Tibial nerve (tissue), 4 donors: Measurements from ENCODE around the gene AREL1. TPM values are rescaled to one million over a fixed set of nuclear protein-coding genes. Genes with fewer than 3 reads are reported as not detected.

Source experiments
- DNase-seq, 2 donors: peaks; one replicate each; pipeline ENCODE4 v3.0.0-alpha.2; 2019; ENCODE audit warnings: low spot score in 2 of 2
- H3K27ac ChIP-seq, 4 donors: fragments of 200-600 bp; sonication (generic) in 3 of 4; one replicate each; pipeline ENCODE4 v1.5.1; 2017 to 2019; ENCODE audit warnings: mild to moderate bottlenecking in 1 of 4
- H3K27me3 ChIP-seq, 2 donors: fragments of 200-600 bp; sonication (generic) in 1 of 2; one replicate each; pipeline versions ENCODE4 v1.5.1 to v1.6.0; 2017 to 2019
- H3K36me3 ChIP-seq, 3 donors: fragments of 200-600 bp; sonication (generic); one replicate each; pipeline ENCODE4 v1.5.1; 2018 to 2019
- H3K4me1 ChIP-seq, 4 donors: fragments of 200-600 bp; sonication (generic) in 3 of 4; one replicate each; pipeline ENCODE4 v1.5.1; 2017 to 2019
- H3K4me3 ChIP-seq, 4 donors: fragments of 200-600 bp; sonication (generic) in 3 of 4; one replicate each; pipeline ENCODE4 v1.5.1; 2017 to 2019; ENCODE audit warnings: mild to moderate bottlenecking in 1 of 4, moderate library complexity in 1 of 4
- H3K9me3 ChIP-seq, 4 donors: fragments of 200-600 bp; sonication (generic) in 3 of 4; one replicate each; pipeline ENCODE4 v1.5.1; 2017 to 2019
- CTCF ChIP-seq, 5 experiments: fragments of 200-600 bp in 3 of 5; fragments of 450-650 bp in 2 of 5; sonication (generic) in 3 of 5; IDR thresholded peaks; one replicate each; pipeline ENCODE4 v1.5.1; 2016 to 2019; ENCODE audit warnings: antibody characterized with exemption in 5 of 5, mild to moderate bottlenecking in 3 of 5, moderate library complexity in 2 of 5
- EP300 ChIP-seq, 2 donors: sonication (generic); formaldehyde crosslinking; IDR thresholded peaks; one replicate each; pipeline ENCODE4 v1.6.1; 2017; ENCODE audit warnings: antibody characterized with exemption in 2 of 2, mild to moderate bottlenecking in 1 of 2
- POLR2A ChIP-seq, 2 donors: fragments of 450-650 bp; IDR thresholded peaks; one replicate each; pipeline ENCODE4 v1.6.1; 2017; ENCODE audit warnings: antibody characterized with exemption in 2 of 2, mild to moderate bottlenecking in 2 of 2, moderate library complexity in 2 of 2
- WGBS, 2 donors: methylation state at CpG; one replicate each; pipeline ENCODE4 v1.1.5; 2018; 5-methylcytosine and 5-hydroxymethylcytosine counted together
- total RNA-seq, 4 donors: library from RNA; depleted of rRNA; stranded (reverse); fragments of >200 nt; gene quantifications; one replicate each; pipeline ENCODE4 v1.1.0, GENCODE V29; 2016

The AREL1 gene
- total RNA-seq, 4 donors from 2014 or later: 25.3 to 35.0 (median 32.2) TPM

GRCh38 chr14:74697976-74698375 is 14.9 kb downstream of the AREL1 start:
- 84 to 91% methylated on average over 2 of the region's 2 CpGs for WGBS, 2 donors
- Histone ChIP-seq H3K4me1 (no peaks in the 10 kb centered on the region), H3K36me3 (peaks cover 0 to 12% (median 0%) of the 10 kb centered on the region in 3 donors), H3K9me3 (peaks cover 0 to 5% (median 0%) of the 10 kb centered on the region in 4 donors), H3K27ac (no peak overlapping the region), H3K27me3 (no peaks in the 10 kb centered on the region), H3K4me3 (no peak overlapping the region)
- no peak for TF ChIP-seq CTCF (IDR thresholded peaks at IDR 0.05)
- no peak for TF ChIP-seq POLR2A (IDR thresholded peaks at IDR 0.05)
- no peak for TF ChIP-seq EP300 (IDR thresholded peaks at IDR 0.05)
- no peak for DNase-seq

- no peak for DNase-seq
- Histone ChIP-seq H3K36me3 (peaks cover 0 to 12% (median 0%) of the 10 kb centered on the region in 3 donors), H3K4me3 (no peak overlapping the region), H3K4me1 (peaks cover 0 to 4% (median 0%) of the 10 kb centered on the region in 4 donors), H3K9me3 (peaks cover 0 to 4% (median 0%) of the 10 kb centered on the region in 4 donors), H3K27me3 (no peaks in the 10 kb centered on the region), H3K27ac (no peak overlapping the region)
- TF ChIP-seq CTCF (IDR thresholded peaks at IDR 0.05) (no peak), POLR2A (IDR thresholded peaks at IDR 0.05) (no peak), EP300 (IDR thresholded peaks at IDR 0.05) (no peak)
- WGBS, 2 donors: 64 to 67% methylated on average over 2 of the region's 2 CpGs
These were observed 15.3 kb downstream of the AREL1 start for GRCh38 chr14:74697543-74697942.

GRCh38 chr14:74697011-74697410 is 15.9 kb downstream of the AREL1 start:
- Histone ChIP-seq H3K4me3 (no peak overlapping the region), H3K4me1 (peaks cover 0 to 8% (median 0%) of the 10 kb centered on the region in 4 donors), H3K27ac (no peak overlapping the region), H3K27me3 (no peaks in the 10 kb centered on the region), H3K9me3 (no peaks in the 10 kb centered on the region), H3K36me3 (peaks cover 0 to 7% (median 0%) of the 10 kb centered on the region in 3 donors)
- WGBS, 2 donors: 74 to 75% methylated on average over 1 of the region's 1 CpG
- DNase-seq: no peak
- TF ChIP-seq CTCF (IDR thresholded peaks at IDR 0.05) (no peak), EP300 (IDR thresholded peaks at IDR 0.05) (no peak), POLR2A (IDR thresholded peaks at IDR 0.05) (no peak)

GRCh38 chr14:74695406-74695805 is 17.5 kb downstream of the AREL1 start:
- Histone ChIP-seq H3K27ac (no peak overlapping the region), H3K36me3 (peaks cover 0 to 10% (median 0%) of the 10 kb centered on the region in 3 donors), H3K4me1 (peaks cover 0 to 9% (median 0%) of the 10 kb centered on the region in 4 donors), H3K27me3 (no peaks in the 10 kb centered on the region), H3K4me3 (no peak overlapping the region), H3K9me3 (no peaks in the 10 kb centered on the region)
- no peak for TF ChIP-seq POLR2A (IDR thresholded peaks at IDR 0.05)
- TF ChIP-seq EP300 (IDR thresholded peaks at IDR 0.05): no peak
- no peak for TF ChIP-seq CTCF (IDR thresholded peaks at IDR 0.05)
- DNase-seq: no peak
- WGBS, 2 donors: 96% methylated on average over 4 of the region's 4 CpGs

- H3K9me3 ChIP-seq: no peaks in the 10 kb centered on the region
- TF ChIP-seq EP300 (IDR thresholded peaks at IDR 0.05) (no peak), CTCF (IDR thresholded peaks at IDR 0.05) (no peak), POLR2A (IDR thresholded peaks at IDR 0.05) (no peak)
- H3K4me3 ChIP-seq: no peak overlapping the region
- peaks cover 0 to 9% (median 0%) of the 10 kb centered on the region in 4 donors for H3K4me1 ChIP-seq
- peaks cover 0 to 26% (median 0%) of the 10 kb centered on the region in 3 donors for H3K36me3 ChIP-seq
- H3K27me3 ChIP-seq: no peaks in the 10 kb centered on the region
- 90 to 95% methylated on average over 3 of the region's 3 CpGs for WGBS, 2 donors
- H3K27ac ChIP-seq: no peak overlapping the region
- DNase-seq: no peak
These were observed 19.7 kb downstream of the AREL1 start for GRCh38 chr14:74693191-74693590.
